Endothelial cell of umbilical vein (primary cell): ENCODE results near the gene ABCG2. TPM values are rescaled to one million over a fixed set of nuclear protein-coding genes. Genes with fewer than 3 reads are reported as not detected.

Experiments used
- BruUV-seq: library from RNA; stranded (reverse); fragments of 400-500 nt; replicated peaks from 2 replicates; lab custom pipeline; 2021; lab: Mats Ljungman, UMichigan
- CTCF ChIA-PET: fragments of 300-600, 350-600 bp; sonication (Branson Sonifier 250); formaldehyde crosslinking; loops from one replicate; lab custom pipeline; 2021; ENCODE audit warnings: antibody characterized with exemption, inconsistent platforms; lab: Charles Lee
- POLR2A ChIA-PET: fragments of 300-600, 350-600 bp; sonication (Branson Sonifier 250); formaldehyde crosslinking; loops from one replicate; lab custom pipeline; 2021; ENCODE audit warnings: antibody characterized with exemption, inconsistent platforms; lab: Charles Lee
- DNase-seq: peaks from one replicate; pipeline ENCODE4 v3.0.0-alpha.2; 2011; ENCODE audit warnings: low read depth, low spot score
- FAIRE-seq: peaks from 2 replicates; lab custom pipeline; 2011; peaks lifted over from hg19 to GRCh38; lab: Jason Lieb, UNC
- H2AFZ ChIP-seq: 2 replicates; pipeline ENCODE4 v1.6.0; 2012; ENCODE audit warnings: low read depth, low read length, control low read depth, inconsistent platforms
- H3K27ac ChIP-seq: 2 replicates; pipeline ENCODE4 v1.5.1; 2011; ENCODE audit warnings: low read depth, mild to moderate bottlenecking, control low read depth, low read length, moderate library complexity; ENCODE audit not compliant: insufficient read depth
- H3K27me3 ChIP-seq, 2 experiments: 2 replicates each; pipeline versions ENCODE4 v1.6.0 to v1.6.1; 2011; ENCODE audit warnings: low read length in 2 of 2, mixed read lengths in 1 of 2; ENCODE audit not compliant: control insufficient read depth in 2 of 2, insufficient read depth in 2 of 2
- H3K36me3 ChIP-seq, 2 experiments: 2 replicates in 1 of 2; 3 replicates in 1 of 2; pipeline ENCODE4 v1.5.1; 2011; ENCODE audit warnings: low read length in 2 of 2, mild to moderate bottlenecking in 1 of 2, moderate library complexity in 1 of 2; ENCODE audit not compliant: control insufficient read depth in 2 of 2, insufficient read depth in 2 of 2; ENCODE audit errors: extremely low read depth in 1 of 2
- H3K4me1 ChIP-seq: 3 replicates; pipeline ENCODE4 v1.5.1; 2011; ENCODE audit warnings: mild to moderate bottlenecking, low read length; ENCODE audit not compliant: control insufficient read depth, insufficient read depth; ENCODE audit errors: extremely low read depth
- H3K4me2 ChIP-seq: 2 replicates; pipeline ENCODE4 v1.6.1; 2011; ENCODE audit warnings: low read length, control low read depth, mixed read lengths; ENCODE audit not compliant: insufficient read depth
- H3K4me3 ChIP-seq, 3 experiments: fragments of 200-600 bp in 1 of 3; sonication (generic), shearing (Covaris generic) in 1 of 3; replicated peaks in 1 of 3; 2 replicates each; pipeline ENCODE4 v1.5.1; 2011 to 2016; ENCODE audit warnings: control low read depth in 3 of 3, low read length in 3 of 3, mild to moderate bottlenecking in 2 of 3, inconsistent platforms in 1 of 3, low read depth in 1 of 3, moderate library complexity in 1 of 3; ENCODE audit not compliant: insufficient read depth in 1 of 3
- H3K79me2 ChIP-seq: 2 replicates; pipeline ENCODE4 v1.6.0; 2012; ENCODE audit warnings: low read length, inconsistent platforms; ENCODE audit not compliant: control insufficient read depth, insufficient read depth
- H3K9ac ChIP-seq: replicated peaks from 2 replicates; pipeline ENCODE3; 2011; ENCODE audit warnings: low read length, control low read depth; ENCODE audit not compliant: insufficient read depth; ENCODE audit errors: extremely low read depth
- H3K9me1 ChIP-seq: replicated peaks from 3 replicates; pipeline ENCODE4 v1.6.0; 2011; ENCODE audit warnings: mild to moderate bottlenecking, low read length; ENCODE audit not compliant: control insufficient read depth, insufficient read depth; ENCODE audit errors: extremely low read depth
- H3K9me3 ChIP-seq: replicated peaks from 2 replicates; pipeline ENCODE4 v1.5.1; 2012; ENCODE audit warnings: low read length, inconsistent platforms; ENCODE audit not compliant: control insufficient read depth, insufficient read depth
- H4K20me1 ChIP-seq: replicated peaks from 2 replicates; pipeline ENCODE3; 2011; ENCODE audit warnings: mild to moderate bottlenecking, low read length; ENCODE audit not compliant: control insufficient read depth, insufficient read depth; ENCODE audit errors: extremely low read depth
- EZH2 ChIP-seq: IDR thresholded peaks from 2 replicates; pipeline ENCODE4 v1.6.1; 2012; ENCODE audit warnings: borderline replicate concordance, low read depth, mild to moderate bottlenecking, moderate library complexity, low read length, inconsistent platforms; ENCODE audit not compliant: severe bottlenecking
- FOS ChIP-seq: IDR thresholded peaks from 2 replicates; pipeline ENCODE4 v1.6.1; 2011; ENCODE audit warnings: mild to moderate bottlenecking, low read length, moderate library complexity, borderline replicate concordance; ENCODE audit not compliant: insufficient read depth
- GATA2 ChIP-seq: IDR thresholded peaks from 2 replicates; pipeline ENCODE4 v1.7.0; 2011; ENCODE audit warnings: low read depth, mild to moderate bottlenecking, moderate library complexity, mixed read lengths, low read length; ENCODE audit not compliant: insufficient read length, insufficient read depth
- JUN ChIP-seq: IDR thresholded peaks from 2 replicates; pipeline ENCODE4 v1.6.1; 2011; ENCODE audit warnings: borderline replicate concordance, low read depth; ENCODE audit not compliant: insufficient read length, insufficient read depth
- MYC ChIP-seq: IDR thresholded peaks from one replicate; pipeline ENCODE4 v1.6.1; 2011; ENCODE audit warnings: mild to moderate bottlenecking, low read depth, low read length
- POLR2A ChIP-seq: IDR thresholded peaks from 2 replicates; pipeline ENCODE4 v1.6.1; 2012; ENCODE audit warnings: low read depth, mild to moderate bottlenecking, control low read depth, low read length
- POLR2AphosphoS5 ChIP-seq: IDR thresholded peaks from 2 replicates; pipeline ENCODE4 v1.6.1; 2012; ENCODE audit warnings: low read depth, mild to moderate bottlenecking, control low read depth, low read length, moderate library complexity; ENCODE audit not compliant: insufficient read depth
- dilution Hi-C: fragments of 300-500 bp; cut with MboI; formaldehyde crosslinking; loops from one replicate; pipeline ENCODE4 v1.15.0; 2019; ENCODE audit warnings: low sequenced_read_pairs; ENCODE audit not compliant: extremely low pct_ligation_motif_present
- intact Hi-C: fragments of 100-400 bp; cut with micrococcal nuclease; formaldehyde crosslinking; loops from one replicate; pipeline ENCODE4 v1.10.0; 2022
- polyA plus RNA-seq, 4 experiments: library from polyadenylated mRNA; depleted of rRNA in 3 of 4; stranded (reverse) in 3 of 4; unstranded in 1 of 4; fragments of >200 nt; gene quantifications; 2 replicates each; pipeline versions ENCODE4 v1.2.1 to v1.2.3, GENCODE V29; 2011 to 2012; ENCODE audit warnings: missing spikeins in 1 of 4
- total RNA-seq: library from RNA; stranded (reverse); gene quantifications from 2 replicates; pipeline ENCODE4 v1.2.3, GENCODE V29; 2021
- TF ChIP-seq, protein P1 (sequence below), 2 donors: IDR thresholded peaks; 1 replicate in 1 of 2; 2 replicates in 1 of 2; pipeline ENCODE4 v1.5.1; 2011; ENCODE audit warnings: low read length in 2 of 2, mild to moderate bottlenecking in 2 of 2, moderate library complexity in 2 of 2, control low read depth in 1 of 2, inconsistent platforms in 1 of 2, low read depth in 1 of 2; ENCODE audit not compliant: insufficient read depth in 1 of 2; ENCODE audit errors: extremely low read depth in 1 of 2
- TF ChIP-seq, protein P2 (sequence below): IDR thresholded peaks from 2 replicates; pipeline ENCODE4 v1.6.1; 2011; ENCODE audit not compliant: insufficient read depth, insufficient read length

The ABCG2 gene
- total and polyA plus RNA-seq, 2 donors (not counting 3 experiments of a cell fraction or from before 2014, with no cell fraction given): 3.4 to 5.0 TPM

DNA sequence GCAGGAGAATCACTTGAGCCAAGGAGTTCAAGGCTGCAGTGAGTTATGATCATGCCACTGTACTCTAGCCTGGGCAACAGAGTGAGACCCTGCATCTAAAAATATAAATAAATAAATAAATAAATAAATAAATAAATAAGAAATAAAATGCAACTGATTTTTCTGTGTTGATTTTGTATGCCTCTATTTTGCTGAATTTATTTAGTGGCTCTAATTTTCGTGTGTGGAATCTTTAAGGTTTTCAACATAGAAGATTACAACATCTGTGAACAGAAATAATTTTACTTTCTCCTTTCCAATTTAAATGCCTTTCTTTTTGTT is 30.9 kb upstream of the ABCG2 start:
- ChIA-PET CTCF (no interaction called here), POLR2A (no interaction called here)
- H3K4me2 ChIP-seq: no peak overlapping the region
- no peaks in the 10 kb centered on the region for H3K36me3 ChIP-seq
- intact Hi-C loops (no loop called here), dilution Hi-C loops (no loop called here)
- no peaks in the 10 kb centered on the region for H3K27me3 ChIP-seq
- H3K4me3 ChIP-seq: no peak overlapping the region
- no peak overlapping the region for H3K27ac ChIP-seq
- BruUV-seq: no TSS peak
- no peak overlapping the region for H3K9ac ChIP-seq
- no peak overlapping the region for H2AFZ ChIP-seq
- no peaks in the 10 kb centered on the region for H3K79me2 ChIP-seq
- H4K20me1 ChIP-seq: no peaks in the 10 kb centered on the region
- no peak for TF ChIP-seq MYC
- TF ChIP-seq, protein P1, sequence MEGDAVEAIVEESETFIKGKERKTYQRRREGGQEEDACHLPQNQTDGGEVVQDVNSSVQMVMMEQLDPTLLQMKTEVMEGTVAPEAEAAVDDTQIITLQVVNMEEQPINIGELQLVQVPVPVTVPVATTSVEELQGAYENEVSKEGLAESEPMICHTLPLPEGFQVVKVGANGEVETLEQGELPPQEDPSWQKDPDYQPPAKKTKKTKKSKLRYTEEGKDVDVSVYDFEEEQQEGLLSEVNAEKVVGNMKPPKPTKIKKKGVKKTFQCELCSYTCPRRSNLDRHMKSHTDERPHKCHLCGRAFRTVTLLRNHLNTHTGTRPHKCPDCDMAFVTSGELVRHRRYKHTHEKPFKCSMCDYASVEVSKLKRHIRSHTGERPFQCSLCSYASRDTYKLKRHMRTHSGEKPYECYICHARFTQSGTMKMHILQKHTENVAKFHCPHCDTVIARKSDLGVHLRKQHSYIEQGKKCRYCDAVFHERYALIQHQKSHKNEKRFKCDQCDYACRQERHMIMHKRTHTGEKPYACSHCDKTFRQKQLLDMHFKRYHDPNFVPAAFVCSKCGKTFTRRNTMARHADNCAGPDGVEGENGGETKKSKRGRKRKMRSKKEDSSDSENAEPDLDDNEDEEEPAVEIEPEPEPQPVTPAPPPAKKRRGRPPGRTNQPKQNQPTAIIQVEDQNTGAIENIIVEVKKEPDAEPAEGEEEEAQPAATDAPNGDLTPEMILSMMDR (IDR thresholded peaks at IDR 0.05; ENCODE audit: extremely low read depth in 1 of 2, insufficient read depth in 1 of 2, low read depth in 1 of 2, low read length in 2 of 2): no peak
- no peak for TF ChIP-seq EZH2
- TF ChIP-seq POLR2AphosphoS5: no peak
- TF ChIP-seq POLR2A: no peak
- TF ChIP-seq, protein P2, sequence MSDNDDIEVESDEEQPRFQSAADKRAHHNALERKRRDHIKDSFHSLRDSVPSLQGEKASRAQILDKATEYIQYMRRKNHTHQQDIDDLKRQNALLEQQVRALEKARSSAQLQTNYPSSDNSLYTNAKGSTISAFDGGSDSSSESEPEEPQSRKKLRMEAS: no peak
- TF ChIP-seq GATA2: no peak
- TF ChIP-seq FOS: no peak
- TF ChIP-seq JUN: no peak
- no peaks in the 10 kb centered on the region for H3K9me3 ChIP-seq
- DNase-seq (no peak), FAIRE-seq (no peak)
- no peaks in the 10 kb centered on the region for H3K9me1 ChIP-seq
- H3K4me1 ChIP-seq: no peaks in the 10 kb centered on the region
